Motor neuron (in vitro differentiated cells): ENCODE measurements around the gene AGPAT2. TPM values are rescaled to one million over a fixed set of nuclear protein-coding genes. Genes with fewer than 3 reads are reported as not detected.
A peak's percentile ranks its signal among the peaks of the same experiment; 100 is the strongest.
"Not testable (repeated sequence)": the region's sequence is repeated elsewhere in the genome, so short reads cannot be mapped to it uniquely, and the experiment has no call there.

Experiments
- ATAC-seq, 8 experiments: fragments of 200-7000 bp; cut with Tn5 transposase; replicated peaks in 6 of 8; 2 replicates each; pipeline ENCODE4 v1.8.0; 2021; ENCODE audit warnings: mild to moderate bottlenecking in 8 of 8, moderate library complexity in 8 of 8
- H3K27ac ChIP-seq, 2 donors: fragments of 250-450 bp; sonication (Bioruptor Pico); 2 replicates each; pipeline ENCODE4 v1.9.0; 2021; ENCODE audit warnings: antibody characterized with exemption in 2 of 2, mild to moderate bottlenecking in 2 of 2, moderate library complexity in 1 of 2
- H3K4me1 ChIP-seq, 2 donors: fragments of 250-450 bp; sonication (Bioruptor Pico); replicated peaks in 1 of 2; 2 replicates each; pipeline ENCODE4 v1.6.1; 2021; ENCODE audit warnings: antibody characterized with exemption in 2 of 2, mild to moderate bottlenecking in 2 of 2, moderate library complexity in 1 of 2
- H3K4me3 ChIP-seq, 5 donors: fragments of 250-450 bp; sonication (Bioruptor Pico); 2 replicates each; pipeline ENCODE4 v1.9.0; 2021; ENCODE audit warnings: antibody characterized with exemption in 5 of 5, mild to moderate bottlenecking in 5 of 5, moderate library complexity in 4 of 5
- WGBS, 10 experiments: fragments of 450-650 bp; shearing (Covaris generic); methylation state at CpG; one replicate each; pipeline ENCODE4 v1.0.0; 2022; 5-methylcytosine and 5-hydroxymethylcytosine counted together
- in situ Hi-C, 9 experiments: fragments of 400-800 bp; cut with MboI; loops; one replicate each; pipeline ENCODE4 v1.15.0; 2021; ENCODE audit warnings: low sequenced_read_pairs in 9 of 9, low pct_unique_long_range_greater_than_20kb in 2 of 9; ENCODE audit not compliant: unreplicated experiment in 9 of 9
- total RNA-seq, 8 experiments: library from RNA; unstranded; fragments of 300-600 nt; gene quantifications; 2 replicates each; pipeline versions ENCODE4 v1.2.3 to v1.2.4, GENCODE V29; 2022

The AGPAT2 gene
- total RNA-seq, 8 experiments from 2014 or later, result 1.5 to 19.7 (median 4.6) TPM

GRCh38 chr9:136643596-136644342 lies 43.5 kb downstream of the AGPAT2 start:
- peak in 7 of 8 experiments; percentile 6 to 40 (median 24) for ATAC-seq
- Histone ChIP-seq H3K27ac (no peak overlapping the region), H3K4me1 (peaks cover 20 to 22% of the 10 kb centered on the region in 2 donors), H3K4me3 (no peak overlapping the region)
- in situ Hi-C loops, result loop anchor here in 2 of 9 experiments (25.0 kb wide), 1 partner anchor 156 kb away; the partner anchor contains the start of gene SEC16A (in 2 of the 2)
- WGBS, 10 experiments, result 53 to 100% (median 76%) methylated on average over 1 to 11 of the region's 31 CpGs; no CpG with 5 or more reads in 1 of the 10 experiments

GRCh38 chr9:136642439-136642921 lies 44.8 kb downstream of the AGPAT2 start:
- H3K27ac ChIP-seq, result no peak overlapping the region
- peaks cover 20 to 22% of the 10 kb centered on the region in 2 donors for H3K4me1 ChIP-seq
- H3K4me3 ChIP-seq, result no peak overlapping the region
- 54 to 93% (median 80%) methylated on average over 1 to 7 of the region's 7 CpGs; no CpG with 5 or more reads in 1 of the 10 experiments for WGBS, 10 experiments
- in situ Hi-C loops, result loop anchor here in 2 of 9 experiments (25.0 kb wide), 1 partner anchor 155 kb away; the partner anchor contains the start of gene SEC16A (in 2 of the 2)
- no peak for ATAC-seq

GRCh38 chr9:136640171-136641111 lies 46.8 kb downstream of the AGPAT2 start:
- peak in 1 of 8 experiments; percentile 5 for ATAC-seq
- in situ Hi-C loops, result loop anchor here in 2 of 9 experiments (25.0 kb wide), 1 partner anchor 153 kb away; the partner anchor contains the start of gene SEC16A (in 2 of the 2)
- WGBS, 10 experiments, result 16 to 82% (median 60%) methylated on average over 1 to 15 of the region's 32 CpGs; no CpG with 5 or more reads in 1 of the 10 experiments

GRCh38 chr9:136634904-136635303 lies 52.4 kb downstream of the AGPAT2 start:
- Histone ChIP-seq H3K4me1 (peaks cover 6 to 7% of the 10 kb centered on the region in 2 donors), H3K4me3 (no peak overlapping the region), H3K27ac (no peak overlapping the region)
- ATAC-seq, result peak in 2 of 8 experiments; percentile 72 to 80
- in situ Hi-C loops, result loop anchor here in 5 of 9 experiments (10.0 to 25.0 kb wide), 3 partner anchors 140 to 150 kb away; partner anchors contain the start of gene SEC16A (in 3 of the 5)
- 10 to 100% (median 75%) methylated on average over 1 to 8 of the region's 11 CpGs; no CpG with 5 or more reads in 3 of the 10 experiments for WGBS, 10 experiments

More at GRCh38 chr9:136640171-136641111, 46.8 kb downstream of the AGPAT2 start:
- no peak overlapping the region for H3K4me3 ChIP-seq
- H3K27ac ChIP-seq, result no peak overlapping the region
- H3K4me1 ChIP-seq, result peaks cover 11 to 13% of the 10 kb centered on the region in 2 donors

DNA sequence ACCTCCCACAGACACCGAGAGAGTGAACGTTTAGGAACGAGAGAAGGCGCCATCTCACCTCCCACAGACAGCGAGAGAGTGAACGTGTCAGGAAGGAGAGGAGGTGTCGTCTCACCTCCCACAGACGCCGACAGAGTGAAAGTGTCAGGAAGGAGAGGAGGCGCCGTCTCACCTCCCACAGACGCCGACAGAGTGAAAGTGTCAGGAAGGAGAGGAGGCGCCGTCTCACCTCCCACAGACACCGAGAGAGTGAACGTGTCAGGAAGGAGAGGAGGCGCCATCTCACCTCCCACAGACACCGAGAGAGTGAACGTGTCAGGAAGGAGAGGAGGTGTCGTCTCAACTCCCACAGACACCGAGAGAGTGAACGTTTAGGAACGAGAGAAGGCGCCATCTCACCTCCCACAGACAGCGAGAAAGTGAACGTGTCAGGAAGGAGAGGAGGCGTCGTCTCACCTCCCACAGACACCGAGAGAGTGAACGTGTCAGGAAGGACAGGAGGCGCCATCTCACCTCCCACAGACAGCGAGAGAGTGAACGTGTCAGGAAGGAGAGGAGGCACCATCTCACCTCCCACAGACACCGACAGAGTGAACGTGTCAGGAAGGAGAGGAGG lies 54.7 kb downstream of the AGPAT2 start:
- ATAC-seq, H3K27ac ChIP-seq, H3K4me3 ChIP-seq: not testable (repeated sequence)
- H3K4me1 ChIP-seq, result peaks cover 22 to 27% of the 10 kb centered on the region in 2 donors
- in situ Hi-C loops, result loop anchor here in 5 of 9 experiments (10.0 to 25.0 kb wide), 3 partner anchors 138 to 148 kb away; partner anchors contain the start of gene SEC16A (in 3 of the 5)
- 53 to 93% (median 68%) methylated on average over 1 to 19 of the region's 36 CpGs; no CpG with 5 or more reads in 4 of the 10 experiments for WGBS, 10 experiments

DNA sequence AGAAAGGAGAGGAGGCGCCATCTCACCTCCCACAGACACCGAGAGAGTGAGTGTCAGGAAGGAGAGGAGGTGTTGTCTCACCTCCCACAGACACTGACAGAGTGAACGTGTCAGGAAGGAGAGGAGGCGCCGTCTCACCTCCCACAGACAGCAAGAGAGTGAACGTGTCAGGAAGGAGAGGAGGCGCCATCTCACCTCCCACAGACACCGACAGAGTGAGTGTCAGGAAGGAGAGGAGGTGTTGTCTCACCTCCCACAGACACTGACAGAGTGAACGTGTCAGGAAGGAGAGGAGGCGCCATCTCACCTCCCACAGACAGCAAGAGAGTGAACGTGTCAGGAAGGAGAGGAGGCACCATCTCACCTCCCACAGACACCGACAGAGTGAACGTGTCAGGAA lies 55.2 kb downstream of the AGPAT2 start:
- H3K27ac ChIP-seq, H3K4me3 ChIP-seq, ATAC-seq: not testable (repeated sequence)
- peaks cover 27 to 33% of the 10 kb centered on the region in 2 donors for H3K4me1 ChIP-seq
- in situ Hi-C loops, result loop anchor here in 5 of 9 experiments (10.0 to 25.0 kb wide), 3 partner anchors 137 to 147 kb away; partner anchors contain the start of gene SEC16A (in 3 of the 5)
- 0 to 48% (median 28%) methylated on average over 1 to 6 of the region's 13 CpGs; no CpG with 5 or more reads in 6 of the 10 experiments for WGBS, 10 experiments

- ATAC-seq, result peak; percentile 69 to 96 (median 74)
- 0 to 76% (median 65%) methylated on average over 1 to 19 of the region's 31 CpGs for WGBS, 10 experiments
- H3K4me1 ChIP-seq, result peaks cover 32 to 38% of the 10 kb centered on the region in 2 donors
- no peak overlapping the region for H3K4me3 ChIP-seq
- in situ Hi-C loops, result loop anchor here in 5 of 9 experiments (10.0 to 25.0 kb wide), 3 partner anchors 137 to 147 kb away; partner anchors contain the start of gene SEC16A (in 3 of the 5)
- H3K27ac ChIP-seq, result no peak overlapping the region
Measured at GRCh38 chr9:136631038-136632000, 55.9 kb downstream of the AGPAT2 start.

- in situ Hi-C loops, result loop anchor here in 5 of 9 experiments (10.0 to 25.0 kb wide), 3 partner anchors 136 to 146 kb away; partner anchors contain the start of gene SEC16A (in 3 of the 5)
- ATAC-seq, result peak in 3 of 8 experiments; percentile 2 to 15 (median 13)
- WGBS, 10 experiments, result 20 to 63% (median 51%) methylated on average over 3 to 5 of the region's 12 CpGs; no CpG with 5 or more reads in 7 of the 10 experiments
- no peak overlapping the region for H3K4me3 ChIP-seq
- H3K27ac ChIP-seq, result no peak overlapping the region
- peaks cover 32 to 38% of the 10 kb centered on the region in 2 donors for H3K4me1 ChIP-seq
Measured at GRCh38 chr9:136630662-136630992, 56.6 kb downstream of the AGPAT2 start.

DNA sequence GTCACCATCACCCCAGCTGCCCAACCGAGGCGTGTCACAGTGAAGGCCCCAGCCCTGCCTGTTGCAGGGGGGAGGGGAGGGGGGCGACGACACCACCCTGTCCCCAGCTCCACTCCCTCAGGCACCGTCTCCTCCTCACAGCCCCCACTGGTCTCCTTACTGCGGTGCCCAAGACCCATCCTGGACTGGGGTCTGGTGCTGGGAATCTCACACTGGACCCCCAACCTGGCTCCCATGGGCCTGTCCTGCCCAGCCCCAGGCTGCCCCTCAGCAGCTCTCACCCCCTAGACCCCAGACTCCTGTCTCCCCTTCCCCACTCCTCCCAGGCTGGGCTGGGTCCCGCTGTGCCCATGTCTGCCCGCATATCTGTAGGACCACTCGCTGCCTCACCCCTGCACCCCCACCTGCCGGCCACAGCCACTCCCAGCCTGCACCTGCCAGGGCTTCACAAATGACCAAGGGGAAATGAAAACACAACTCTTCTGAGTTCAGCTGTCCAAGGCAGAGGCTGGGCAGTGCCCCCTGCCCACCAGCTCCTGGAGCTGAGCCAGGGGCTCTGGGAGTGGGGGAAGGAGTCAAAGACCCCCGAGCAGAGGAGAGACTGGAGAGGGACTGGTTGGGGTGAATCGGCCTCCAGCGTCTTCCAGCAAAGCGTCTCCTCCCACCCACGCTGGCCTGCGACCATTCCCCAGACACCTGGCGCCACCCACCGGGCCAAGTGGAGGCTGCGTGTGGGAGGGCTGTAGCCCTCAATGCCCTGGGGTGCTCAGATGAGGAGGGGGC lies 57.2 kb downstream of the AGPAT2 start:
- ATAC-seq, result peak; percentile 16 to 74 (median 66)

More for the DNA sequence above, 57.2 kb downstream of the AGPAT2 start:
- Histone ChIP-seq H3K4me3 (no peak overlapping the region), H3K4me1 (peaks cover 32 to 40% of the 10 kb centered on the region in 2 donors), H3K27ac (no peak overlapping the region)
- in situ Hi-C loops, result loop anchor here (5.0 to 25.0 kb wide), 5 partner anchors 125 to 145 kb away; partner anchors contain the start of gene SEC16A (in 3 of the 9)
- WGBS, 10 experiments, result 0 to 100% (median 40%) methylated on average over 1 to 2 of the region's 19 CpGs; no CpG with 5 or more reads in 7 of the 10 experiments
